Measurements from ENCODE around the gene ARG1.

- TF ChIP-seq, protein P1, sequence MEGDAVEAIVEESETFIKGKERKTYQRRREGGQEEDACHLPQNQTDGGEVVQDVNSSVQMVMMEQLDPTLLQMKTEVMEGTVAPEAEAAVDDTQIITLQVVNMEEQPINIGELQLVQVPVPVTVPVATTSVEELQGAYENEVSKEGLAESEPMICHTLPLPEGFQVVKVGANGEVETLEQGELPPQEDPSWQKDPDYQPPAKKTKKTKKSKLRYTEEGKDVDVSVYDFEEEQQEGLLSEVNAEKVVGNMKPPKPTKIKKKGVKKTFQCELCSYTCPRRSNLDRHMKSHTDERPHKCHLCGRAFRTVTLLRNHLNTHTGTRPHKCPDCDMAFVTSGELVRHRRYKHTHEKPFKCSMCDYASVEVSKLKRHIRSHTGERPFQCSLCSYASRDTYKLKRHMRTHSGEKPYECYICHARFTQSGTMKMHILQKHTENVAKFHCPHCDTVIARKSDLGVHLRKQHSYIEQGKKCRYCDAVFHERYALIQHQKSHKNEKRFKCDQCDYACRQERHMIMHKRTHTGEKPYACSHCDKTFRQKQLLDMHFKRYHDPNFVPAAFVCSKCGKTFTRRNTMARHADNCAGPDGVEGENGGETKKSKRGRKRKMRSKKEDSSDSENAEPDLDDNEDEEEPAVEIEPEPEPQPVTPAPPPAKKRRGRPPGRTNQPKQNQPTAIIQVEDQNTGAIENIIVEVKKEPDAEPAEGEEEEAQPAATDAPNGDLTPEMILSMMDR (IDR thresholded peaks at IDR 0.05), result no peak
- TF ChIP-seq MAX (IDR thresholded peaks at IDR 0.05; ENCODE audit: low read depth), result no peak
- TF ChIP-seq RFX5 (IDR thresholded peaks at IDR 0.05; ENCODE audit: low read length), result no peak
- no peak for TF ChIP-seq GATA2 (CRISPR knock-in tag; IDR thresholded peaks at IDR 0.05)
These were observed 42.2 kb downstream of the ARG1 start for GRCh38 chr6:131615275-131615674.
